CD4-positive, alpha-beta T cell (primary cell): ENCODE measurements around the gene ARSG. TPM values are rescaled to one million over a fixed set of nuclear protein-coding genes. Genes with fewer than 3 reads are reported as not detected.
"Not testable (repeated sequence)": the region's sequence is repeated elsewhere in the genome, so short reads cannot be mapped to it uniquely, and the experiment has no call there.

Experiments
- ATAC-seq: fragments of 200-7000 bp; cut with Tn5 transposase; one replicate; pipeline ENCODE4 v1.10.0; 2022; ENCODE audit warnings: mild to moderate bottlenecking; ENCODE audit not compliant: poor library complexity
- CTCF ChIA-PET: fragments of 350-600 bp; sonication (Branson Sonifier 250); formaldehyde crosslinking; loops from one replicate; lab custom pipeline; 2021; ENCODE audit warnings: antibody characterized with exemption, inconsistent platforms; lab: Charles Lee
- POLR2A ChIA-PET: fragments of 350-600 bp; sonication (Branson Sonifier 250); formaldehyde crosslinking; loops from one replicate; lab custom pipeline; 2021; ENCODE audit warnings: antibody characterized with exemption, inconsistent platforms; lab: Charles Lee
- DNase-seq, 14 experiments: peaks; one replicate each; pipeline ENCODE4 v3.0.0-alpha.2; 2013 to 2020; ENCODE audit warnings: mixed read lengths in 2 of 14
- H3K27ac ChIP-seq, 2 donors: one replicate each; pipeline versions ENCODE4 v1.5.1 to v1.7.0; 2013; ENCODE audit warnings: low read length in 2 of 2, low read depth in 1 of 2, mild to moderate bottlenecking in 1 of 2
- H3K27me3 ChIP-seq, 2 experiments: 1 replicate in 1 of 2; 2 replicates in 1 of 2; pipeline versions ENCODE4 v1.6.1 to v1.7.0; 2013; ENCODE audit warnings: low read length in 2 of 2, control low read depth in 1 of 2, mild to moderate bottlenecking in 1 of 2, moderate library complexity in 1 of 2; ENCODE audit not compliant: insufficient read depth in 2 of 2, control insufficient read depth in 1 of 2
- H3K36me3 ChIP-seq: one replicate; pipeline ENCODE4 v1.6.1; 2013; ENCODE audit warnings: low read length, control low read depth; ENCODE audit not compliant: insufficient read depth
- H3K4me1 ChIP-seq: one replicate; pipeline ENCODE4 v1.6.1; 2013; ENCODE audit warnings: low read length, control low read depth; ENCODE audit not compliant: insufficient read depth
- H3K4me3 ChIP-seq: one replicate; pipeline ENCODE4 v1.5.1; 2013; ENCODE audit warnings: mild to moderate bottlenecking, low read length, moderate library complexity
- H3K9me3 ChIP-seq, 2 experiments: 1 replicate in 1 of 2; 2 replicates in 1 of 2; pipeline versions ENCODE4 v1.6.1 to v1.7.0; 2013; ENCODE audit warnings: low read length in 2 of 2, mild to moderate bottlenecking in 2 of 2, control low read depth in 1 of 2, moderate library complexity in 1 of 2; ENCODE audit not compliant: control insufficient read depth in 1 of 2, insufficient read depth in 1 of 2
- H3K27ac Mint-ChIP-seq: one replicate; pipeline ENCODE4 v1.8.0; 2020; ENCODE audit warnings: mixed read lengths
- H3K27me3 Mint-ChIP-seq: one replicate; pipeline ENCODE4 v1.8.0; 2021; ENCODE audit warnings: mixed read lengths
- H3K36me3 Mint-ChIP-seq: one replicate; pipeline ENCODE4 v1.8.0; 2021; ENCODE audit warnings: low read depth, mixed read lengths
- H3K4me1 Mint-ChIP-seq: one replicate; pipeline ENCODE4 v1.8.0; 2021; ENCODE audit warnings: low read depth, mixed read lengths
- H3K4me3 Mint-ChIP-seq: one replicate; pipeline ENCODE4 v1.8.0; 2020; ENCODE audit warnings: mild to moderate bottlenecking, mixed read lengths
- H3K9me3 Mint-ChIP-seq: one replicate; pipeline ENCODE4 v1.8.0; 2020; ENCODE audit warnings: mixed read lengths
- CTCF ChIP-seq: fragments of 200-600 bp; IDR thresholded peaks from one replicate; pipeline ENCODE4 v1.8.0; 2022; ENCODE audit warnings: antibody characterized with exemption, mild to moderate bottlenecking
- intact Hi-C, 2 experiments: fragments of 100-400 bp; cut with DNase I in 1 of 2; cut with micrococcal nuclease in 1 of 2; formaldehyde crosslinking; loops; one replicate each; pipeline versions ENCODE4 v1.15.1 to v1.9.0; 2023 to 2025; cut with DNase I, micrococcal nuclease
- total RNA-seq, 174 experiments: library from RNA in 2 of 174; stranded (reverse) in 2 of 174; gene quantifications; one replicate each; pipeline ENCODE4 v1.2.3 and lab custom pipeline; 2021 to 2026

Gene ARSG
- total RNA-seq, 2 experiments from 2014 or later, result 13.8 to 16.0 TPM

GRCh38 chr17:68352041-68352440 lies 60.7 kb downstream of the ARSG start:
- H3K4me1 Mint-ChIP-seq, result peaks cover 83% of the 10 kb centered on the region
- peak overlapping the region; percentile 45 for H3K4me3 Mint-ChIP-seq
- intact Hi-C loops, result no loop called here
- no peaks in the 10 kb centered on the region for H3K27me3 ChIP-seq
- ChIA-PET CTCF (interaction anchor here (0.8 to 1.7 kb wide), 2 partner anchors 9 to 47 kb away, joined by 4 to 6 read pairs; no protein-coding TSS in a partner anchor), POLR2A (interaction anchor here (7.5 kb wide), 1 partner anchor 60 kb away, joined by 94 read pairs; the partner anchor contains the start of genes ARSG and SLC16A6)
- H3K4me3 ChIP-seq, result no peak overlapping the region
- no peak for TF ChIP-seq CTCF
- no peak overlapping the region for H3K27ac ChIP-seq
- ATAC-seq (no peak), DNase-seq (no peak)
- H3K27ac Mint-ChIP-seq, result peak overlapping the region; percentile 1
- H3K9me3 Mint-ChIP-seq, result no peaks in the 10 kb centered on the region
- peaks cover 95% of the 10 kb centered on the region for H3K4me1 ChIP-seq
- no peaks in the 10 kb centered on the region for H3K36me3 ChIP-seq
- H3K36me3 Mint-ChIP-seq, result no peaks in the 10 kb centered on the region
- no peaks in the 10 kb centered on the region for H3K9me3 ChIP-seq
- no peaks in the 10 kb centered on the region for H3K27me3 Mint-ChIP-seq

GRCh38 chr17:68352671-68353070 lies 61.4 kb downstream of the ARSG start:
- peak overlapping the region; percentile 70 for H3K27ac Mint-ChIP-seq
- H3K9me3 Mint-ChIP-seq, H3K4me3 ChIP-seq, ATAC-seq, H3K27me3 Mint-ChIP-seq, H3K9me3 ChIP-seq, H3K36me3 ChIP-seq, intact Hi-C loops, DNase-seq, H3K27me3 ChIP-seq, H3K36me3 Mint-ChIP-seq, H3K27ac ChIP-seq: not testable (repeated sequence)
- POLR2A ChIA-PET, result interaction anchor here (0.9 to 7.5 kb wide), 3 partner anchors 8 to 61 kb away, joined by 3 to 94 read pairs (median 4); partner anchors contain the start of genes ARSG and SLC16A6
- peak overlapping the region; percentile 42 for H3K4me3 Mint-ChIP-seq
- peaks cover 83% of the 10 kb centered on the region for H3K4me1 Mint-ChIP-seq
- CTCF ChIA-PET, result interaction anchor here (0.8 to 1.7 kb wide), 2 partner anchors 10 to 47 kb away, joined by 4 to 6 read pairs; no protein-coding TSS in a partner anchor
- peaks cover 95% of the 10 kb centered on the region for H3K4me1 ChIP-seq

DNA sequence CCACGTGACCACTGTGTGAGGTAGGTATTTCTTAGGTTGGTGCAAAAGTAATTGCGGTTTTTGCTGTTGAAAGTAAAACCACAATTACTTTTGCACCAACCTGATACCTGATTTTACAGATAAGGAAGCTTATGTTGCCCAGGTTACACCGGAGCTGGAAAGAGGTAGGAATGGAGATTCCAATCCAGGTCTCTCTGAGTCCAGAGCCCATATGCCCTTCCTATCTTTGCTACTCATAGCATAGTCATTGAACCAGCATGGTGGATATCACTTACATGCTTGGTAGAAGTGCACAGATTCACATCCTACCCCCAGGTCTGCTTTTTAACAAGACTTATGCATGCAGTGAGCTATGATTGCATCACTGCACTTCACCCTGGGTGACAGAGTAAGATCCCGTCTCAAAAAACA lies 61.8 kb downstream of the ARSG start:
- ChIA-PET CTCF (interaction anchor here (0.8 to 1.7 kb wide), 2 partner anchors 11 to 46 kb away, joined by 4 to 6 read pairs; no protein-coding TSS in a partner anchor), POLR2A (interaction anchor here (0.9 to 7.5 kb wide), 4 partner anchors 9 to 95 kb away, joined by 3 to 94 read pairs (median 4); partner anchors contain the start of genes ARSG and SLC16A6)
- H3K36me3 ChIP-seq, result no peaks in the 10 kb centered on the region
- H3K4me1 ChIP-seq, result peaks cover 95% of the 10 kb centered on the region
- Mint-ChIP-seq H3K4me3 (peak overlapping the region; percentile 47), H3K9me3 (no peaks in the 10 kb centered on the region), H3K27ac (peak overlapping the region; percentile 70), H3K27me3 (no peaks in the 10 kb centered on the region), H3K36me3 (no peaks in the 10 kb centered on the region), H3K4me1 (peaks cover 81% of the 10 kb centered on the region)
- H3K9me3 ChIP-seq, result no peaks in the 10 kb centered on the region
- H3K27ac ChIP-seq, result no peak overlapping the region
- no peak overlapping the region for H3K4me3 ChIP-seq
- TF ChIP-seq CTCF, result no peak
- intact Hi-C loops, result no loop called here
- peak in 4 of 14 experiments; percentile 7 to 63 (median 60) for DNase-seq
- no peaks in the 10 kb centered on the region for H3K27me3 ChIP-seq
- ATAC-seq, result peak; percentile 10

GRCh38 chr17:68354311-68354710 lies 63.0 kb downstream of the ARSG start:
- H3K36me3 Mint-ChIP-seq, ATAC-seq, H3K36me3 ChIP-seq, H3K27me3 Mint-ChIP-seq, H3K9me3 ChIP-seq, intact Hi-C loops, H3K27ac ChIP-seq, H3K27ac Mint-ChIP-seq, H3K9me3 Mint-ChIP-seq, H3K27me3 ChIP-seq, DNase-seq, H3K4me3 ChIP-seq: not testable (repeated sequence)
- ChIA-PET POLR2A (interaction anchor here (1.3 to 7.5 kb wide), 4 partner anchors 8 to 96 kb away, joined by 3 to 94 read pairs (median 20); partner anchors contain the start of genes ARSG and SLC16A6), CTCF (interaction anchor here (0.8 to 1.3 kb wide), 3 partner anchors 10 to 182 kb away, joined by 3 to 4 read pairs (median 4); no protein-coding TSS in a partner anchor)
- peaks cover 91% of the 10 kb centered on the region for H3K4me1 ChIP-seq
- H3K4me1 Mint-ChIP-seq, result peaks cover 75% of the 10 kb centered on the region
- H3K4me3 Mint-ChIP-seq, result peak overlapping the region; percentile 40

- H3K4me3 Mint-ChIP-seq, result peak overlapping the region; percentile 3
- DNase-seq, H3K27me3 Mint-ChIP-seq, H3K27ac Mint-ChIP-seq, ATAC-seq, H3K27me3 ChIP-seq, H3K36me3 ChIP-seq, H3K36me3 Mint-ChIP-seq, H3K27ac ChIP-seq, H3K9me3 Mint-ChIP-seq, H3K9me3 ChIP-seq, H3K4me3 ChIP-seq: not testable (repeated sequence)
- intact Hi-C loops, result loop anchor here (5.0 kb wide), 2 partner anchors 38 to 42 kb away; no protein-coding TSS in a partner anchor
- H3K4me1 ChIP-seq, result peaks cover 89% of the 10 kb centered on the region
- POLR2A ChIA-PET, result interaction anchor here (1.3 to 7.5 kb wide), 4 partner anchors 9 to 80 kb away, joined by 3 to 94 read pairs (median 20); partner anchors contain the start of genes ARSG and SLC16A6
- H3K4me1 Mint-ChIP-seq, result peaks cover 71% of the 10 kb centered on the region
- CTCF ChIA-PET, result interaction anchor here (0.8 to 1.3 kb wide), 3 partner anchors 10 to 183 kb away, joined by 3 to 4 read pairs (median 3); no protein-coding TSS in a partner anchor
Measured at GRCh38 chr17:68355108-68355507, 63.8 kb downstream of the ARSG start.
